ENCODE data around the gene CD80. TPM values are rescaled to one million over a fixed set of nuclear protein-coding genes. Genes with fewer than 3 reads are reported as not detected.
A peak's percentile ranks its signal among the peaks of the same experiment; 100 is the strongest.

CD80 gene
- total and polyA plus RNA-seq, 2 donors (not counting 1 experiment from before 2014, with no cell fraction given), result under 0.01 TPM; not detected in 1

DNA sequence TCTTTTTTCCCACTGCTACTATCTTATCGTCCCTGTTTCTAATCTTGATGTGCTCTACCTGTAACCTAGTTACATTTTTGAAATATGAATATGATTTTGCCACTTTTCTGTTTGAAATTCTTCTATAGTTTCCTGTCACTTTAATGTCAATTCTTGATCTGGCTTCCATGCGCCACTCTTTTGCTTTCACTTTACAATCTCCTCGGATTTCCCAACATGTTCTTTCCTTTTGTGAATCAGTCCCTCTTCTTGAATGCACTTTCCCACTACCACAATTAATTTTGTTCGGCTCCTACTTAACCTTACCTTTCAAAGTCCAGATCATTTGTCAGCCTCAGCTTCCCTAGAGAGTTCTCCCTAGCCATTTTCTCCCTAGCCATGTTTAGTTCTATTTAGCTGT is 52.8 kb downstream of the CD80 start:
- Histone ChIP-seq H3K4me3 (replicated peaks in 1 of 4; ENCODE audit: control extremely low read depth in 1 of 4, insufficient read depth in 1 of 4, low read depth in 3 of 4, low read length in 4 of 4) (no peak overlapping the region), H3K4me1 (ENCODE audit: control insufficient read depth, extremely low read depth, insufficient read depth, low read length) (no peaks in the 10 kb centered on the region), H3K9ac (ENCODE audit: insufficient read depth, low read length) (no peak overlapping the region), H2AFZ (ENCODE audit: low read length) (no peak overlapping the region), H3K27ac (ENCODE audit: insufficient read depth, low read length) (no peak overlapping the region), H3K27me3 (ENCODE audit: control insufficient read depth, insufficient read depth, low read length) (no peaks in the 10 kb centered on the region), H4K20me1 (ENCODE audit: control insufficient read depth, extremely low read depth, insufficient read depth, low read length) (no peaks in the 10 kb centered on the region), H3K4me2 (ENCODE audit: extremely low read depth, insufficient read depth, low read length) (no peak overlapping the region), H3K9me3 (ENCODE audit: control insufficient read depth, insufficient read depth, low read depth, low read length) (no peaks in the 10 kb centered on the region), H3K79me2 (ENCODE audit: control insufficient read depth, insufficient read depth, low read length) (no peaks in the 10 kb centered on the region), H3K36me3 (ENCODE audit: control insufficient read depth, insufficient read depth, low read length) (peaks cover 3% of the 10 kb centered on the region)
- DNase-seq (ENCODE audit: low read depth in 2 of 2), result no peak
- TF ChIP-seq EZH2 (IDR thresholded peaks at IDR 0.05; ENCODE audit: low read length, missing control alignments), result no peak
- TF ChIP-seq, protein P1, sequence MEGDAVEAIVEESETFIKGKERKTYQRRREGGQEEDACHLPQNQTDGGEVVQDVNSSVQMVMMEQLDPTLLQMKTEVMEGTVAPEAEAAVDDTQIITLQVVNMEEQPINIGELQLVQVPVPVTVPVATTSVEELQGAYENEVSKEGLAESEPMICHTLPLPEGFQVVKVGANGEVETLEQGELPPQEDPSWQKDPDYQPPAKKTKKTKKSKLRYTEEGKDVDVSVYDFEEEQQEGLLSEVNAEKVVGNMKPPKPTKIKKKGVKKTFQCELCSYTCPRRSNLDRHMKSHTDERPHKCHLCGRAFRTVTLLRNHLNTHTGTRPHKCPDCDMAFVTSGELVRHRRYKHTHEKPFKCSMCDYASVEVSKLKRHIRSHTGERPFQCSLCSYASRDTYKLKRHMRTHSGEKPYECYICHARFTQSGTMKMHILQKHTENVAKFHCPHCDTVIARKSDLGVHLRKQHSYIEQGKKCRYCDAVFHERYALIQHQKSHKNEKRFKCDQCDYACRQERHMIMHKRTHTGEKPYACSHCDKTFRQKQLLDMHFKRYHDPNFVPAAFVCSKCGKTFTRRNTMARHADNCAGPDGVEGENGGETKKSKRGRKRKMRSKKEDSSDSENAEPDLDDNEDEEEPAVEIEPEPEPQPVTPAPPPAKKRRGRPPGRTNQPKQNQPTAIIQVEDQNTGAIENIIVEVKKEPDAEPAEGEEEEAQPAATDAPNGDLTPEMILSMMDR (conservative IDR thresholded peaks at IDR 0.05 in 1 of 2, IDR thresholded peaks at IDR 0.05 in 1 of 2; ENCODE audit: low read depth in 1 of 2, low read length in 2 of 2), result no peak

DNA sequence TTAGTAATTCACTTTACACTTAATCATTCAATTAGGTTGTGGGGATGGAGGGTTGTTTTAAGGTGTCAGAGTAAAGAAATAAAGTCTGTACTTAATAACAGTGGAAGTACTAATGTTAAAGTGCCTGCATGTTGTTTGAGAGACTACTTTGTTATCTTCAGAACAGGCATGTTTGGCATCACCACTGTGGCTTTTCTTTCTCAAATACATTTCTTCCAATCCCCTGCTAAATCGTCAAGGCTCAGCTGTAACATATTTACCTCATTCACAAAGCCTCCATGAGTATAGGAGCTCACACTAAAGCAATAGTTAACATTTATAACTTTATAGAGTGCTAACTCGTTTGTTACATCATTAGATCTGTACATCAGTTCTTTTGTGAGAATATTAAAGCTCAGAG is 58.5 kb downstream of the CD80 start:
- Histone ChIP-seq H3K9ac (ENCODE audit: insufficient read depth, low read length) (no peak overlapping the region), H4K20me1 (ENCODE audit: control insufficient read depth, extremely low read depth, insufficient read depth, low read length) (no peaks in the 10 kb centered on the region), H3K36me3 (ENCODE audit: control insufficient read depth, insufficient read depth, low read length) (peaks cover 3% of the 10 kb centered on the region), H3K4me3 (replicated peaks in 1 of 4; ENCODE audit: control extremely low read depth in 1 of 4, insufficient read depth in 1 of 4, low read depth in 3 of 4, low read length in 4 of 4) (peak overlapping the region in 2 of 4 experiments; percentile 14 to 99), H3K79me2 (ENCODE audit: control insufficient read depth, insufficient read depth, low read length) (peaks cover 17% of the 10 kb centered on the region), H3K27ac (ENCODE audit: insufficient read depth, low read length) (no peak overlapping the region), H3K4me2 (ENCODE audit: extremely low read depth, insufficient read depth, low read length) (peak overlapping the region; percentile 48), H3K9me3 (ENCODE audit: control insufficient read depth, insufficient read depth, low read depth, low read length) (no peaks in the 10 kb centered on the region), H3K27me3 (ENCODE audit: control insufficient read depth, insufficient read depth, low read length) (no peaks in the 10 kb centered on the region), H3K4me1 (ENCODE audit: control insufficient read depth, extremely low read depth, insufficient read depth, low read length) (peaks cover 3% of the 10 kb centered on the region), H2AFZ (ENCODE audit: low read length) (no peak overlapping the region)
- TF ChIP-seq, protein P1 (conservative IDR thresholded peaks at IDR 0.05 in 1 of 2, IDR thresholded peaks at IDR 0.05 in 1 of 2; ENCODE audit: low read depth in 1 of 2, low read length in 2 of 2), result no peak
- TF ChIP-seq EZH2 (IDR thresholded peaks at IDR 0.05; ENCODE audit: low read length, missing control alignments), result no peak
- peak in 1 of 2 donors; percentile 31 for DNase-seq (ENCODE audit: low read depth in 2 of 2)

- peak overlapping the region; percentile 58 for H3K4me2 ChIP-seq (ENCODE audit: extremely low read depth, insufficient read depth, low read length)
- H2AFZ ChIP-seq (ENCODE audit: low read length), result no peak overlapping the region
- H3K4me3 ChIP-seq (replicated peaks in 1 of 4; ENCODE audit: control extremely low read depth in 1 of 4, insufficient read depth in 1 of 4, low read depth in 3 of 4, low read length in 4 of 4), result peak overlapping the region in 3 of 4 experiments; percentile 6 to 99 (median 14)
- no peaks in the 10 kb centered on the region for H3K9me3 ChIP-seq (ENCODE audit: control insufficient read depth, insufficient read depth, low read depth, low read length)
- H3K27me3 ChIP-seq (ENCODE audit: control insufficient read depth, insufficient read depth, low read length), result no peaks in the 10 kb centered on the region
- H3K9ac ChIP-seq (ENCODE audit: insufficient read depth, low read length), result no peak overlapping the region
- TF ChIP-seq, protein P1 (conservative IDR thresholded peaks at IDR 0.05 in 1 of 2, IDR thresholded peaks at IDR 0.05 in 1 of 2; ENCODE audit: low read depth in 1 of 2, low read length in 2 of 2), result no peak
- TF ChIP-seq EZH2 (IDR thresholded peaks at IDR 0.05; ENCODE audit: low read length, missing control alignments), result no peak
- peaks cover 17% of the 10 kb centered on the region for H3K79me2 ChIP-seq (ENCODE audit: control insufficient read depth, insufficient read depth, low read length)
- H3K36me3 ChIP-seq (ENCODE audit: control insufficient read depth, insufficient read depth, low read length), result peaks cover 3% of the 10 kb centered on the region
- H3K27ac ChIP-seq (ENCODE audit: insufficient read depth, low read length), result no peak overlapping the region
- peaks cover 3% of the 10 kb centered on the region for H3K4me1 ChIP-seq (ENCODE audit: control insufficient read depth, extremely low read depth, insufficient read depth, low read length)
- DNase-seq (ENCODE audit: low read depth in 2 of 2), result no peak
- no peaks in the 10 kb centered on the region for H4K20me1 ChIP-seq (ENCODE audit: control insufficient read depth, extremely low read depth, insufficient read depth, low read length)
Observed at GRCh38 chr3:119500265-119500664, 59.1 kb downstream of the CD80 start.

Measured in fibroblast of lung (primary cell).